Gastroesophageal sphincter (tissue), 4 donors: ENCODE data around the gene RREB1. TPM values are rescaled to one million over a fixed set of nuclear protein-coding genes. Genes with fewer than 3 reads are reported as not detected.
"Not testable (repeated sequence)": the region's sequence is repeated elsewhere in the genome, so short reads cannot be mapped to it uniquely, and the experiment has no call there.

Source experiments
- ATAC-seq: fragments of 150-250 bp; one replicate; pipeline ENCODE4 v1.9.1; 2016; ENCODE audit warnings: mild to moderate bottlenecking, moderate library complexity
- H3K27ac ChIP-seq, 4 donors: fragments of 200-600 bp; sonication (generic) in 3 of 4; 1 replicate in 3 of 4; 2 replicates in 1 of 4; pipeline ENCODE4 v1.5.1; 2016 to 2019
- H3K27me3 ChIP-seq: fragments of 200-600 bp; sonication (generic); one replicate; pipeline ENCODE4 v1.5.1; 2019
- H3K36me3 ChIP-seq, 2 donors: fragments of 200-600 bp; sonication (generic); one replicate each; pipeline ENCODE4 v1.5.1; 2019; ENCODE audit warnings: control low read depth in 1 of 2
- H3K4me1 ChIP-seq, 3 donors: fragments of 200-600 bp; sonication (generic); 1 replicate in 2 of 3; 2 replicates in 1 of 3; pipeline ENCODE4 v1.5.1; 2016 to 2019; ENCODE audit warnings: control low read depth in 2 of 3
- H3K4me3 ChIP-seq, 2 donors: fragments of 200-600 bp; sonication (generic); one replicate each; pipeline ENCODE4 v1.5.1; 2019; ENCODE audit warnings: mild to moderate bottlenecking in 1 of 2, moderate library complexity in 1 of 2
- H3K9me3 ChIP-seq, 3 donors: fragments of 200-600 bp; sonication (generic); one replicate each; pipeline ENCODE4 v1.5.1; 2017 to 2019; ENCODE audit warnings: control low read depth in 2 of 3
- CTCF ChIP-seq, 4 experiments: fragments of 200-600 bp in 2 of 4; fragments of 450-650 bp in 2 of 4; sonication (generic) in 1 of 4; IDR thresholded peaks; one replicate each; pipeline ENCODE4 v1.5.1; 2017 to 2019; ENCODE audit warnings: antibody characterized with exemption in 4 of 4, mild to moderate bottlenecking in 2 of 4, moderate library complexity in 2 of 4
- EP300 ChIP-seq: sonication (generic); formaldehyde crosslinking; IDR thresholded peaks from one replicate; pipeline ENCODE4 v1.6.1; 2017; ENCODE audit warnings: antibody characterized with exemption, mild to moderate bottlenecking
- POLR2A ChIP-seq, 2 donors: fragments of 450-650 bp; IDR thresholded peaks; one replicate each; pipeline ENCODE4 v1.6.1; 2017; ENCODE audit warnings: antibody characterized with exemption in 2 of 2, mild to moderate bottlenecking in 2 of 2, moderate library complexity in 1 of 2
- POLR2AphosphoS5 ChIP-seq: sonication (generic); formaldehyde crosslinking; IDR thresholded peaks from one replicate; pipeline ENCODE4 v1.6.1; 2017; ENCODE audit warnings: antibody characterized with exemption
- WGBS, 2 donors: methylation state at CpG; one replicate each; pipeline ENCODE4 v1.1.5; 2018; ENCODE audit warnings: low coverage in 1 of 2; 5-methylcytosine and 5-hydroxymethylcytosine counted together
- total RNA-seq, 4 donors: library from RNA; depleted of rRNA; stranded (reverse); fragments of >200 nt; gene quantifications; one replicate each; pipeline ENCODE4 v1.1.0, GENCODE V29; 2016

Gene RREB1
- total RNA-seq, 4 donors from 2014 or later, result 20.3 to 40.8 (median 28.1) TPM

GRCh38 chr6:7154341-7155139 lies 46.8 kb downstream of the RREB1 start:
- Histone ChIP-seq H3K4me3 (no peak overlapping the region), H3K36me3 (no peaks in the 10 kb centered on the region), H3K27ac (no peak overlapping the region), H3K4me1 (peaks cover 6 to 88% (median 46%) of the 10 kb centered on the region in 3 donors), H3K9me3 (no peaks in the 10 kb centered on the region), H3K27me3 (no peaks in the 10 kb centered on the region)
- no peak for TF ChIP-seq CTCF (IDR thresholded peaks at IDR 0.05)
- no peak for TF ChIP-seq POLR2A (IDR thresholded peaks at IDR 0.05)
- TF ChIP-seq EP300, result no peak
- no peak for TF ChIP-seq POLR2AphosphoS5
- ATAC-seq, result no peak
- 71 to 77% methylated on average over 10 to 11 of the region's 13 CpGs for WGBS, 2 donors

GRCh38 chr6:7155871-7156579 lies 48.3 kb downstream of the RREB1 start:
- no peak for TF ChIP-seq CTCF (IDR thresholded peaks at IDR 0.05)
- TF ChIP-seq POLR2A (IDR thresholded peaks at IDR 0.05), result no peak
- TF ChIP-seq EP300, result no peak
- no peak for TF ChIP-seq POLR2AphosphoS5
- 28 to 39% methylated on average over 7 of the region's 7 CpGs for WGBS, 2 donors
- no peak for ATAC-seq

GRCh38 chr6:7156643-7157278 lies 49.0 kb downstream of the RREB1 start:
- Histone ChIP-seq H3K9me3 (no peaks in the 10 kb centered on the region), H3K27me3 (no peaks in the 10 kb centered on the region), H3K27ac (peak overlapping the region in 3 of 4 donors; percentile 38 to 66 (median 56)), H3K4me1 (peaks cover 6 to 95% (median 39%) of the 10 kb centered on the region in 3 donors), H3K4me3 (no peak overlapping the region), H3K36me3 (no peaks in the 10 kb centered on the region)
- 64 to 65% methylated on average over 8 to 9 of the region's 11 CpGs for WGBS, 2 donors
- no peak for TF ChIP-seq POLR2A (IDR thresholded peaks at IDR 0.05)
- no peak for TF ChIP-seq CTCF (IDR thresholded peaks at IDR 0.05)
- no peak for TF ChIP-seq EP300
- no peak for TF ChIP-seq POLR2AphosphoS5
- peak; percentile 16 for ATAC-seq

More at GRCh38 chr6:7155871-7156579, 48.3 kb downstream of the RREB1 start:
- Histone ChIP-seq H3K9me3 (no peaks in the 10 kb centered on the region), H3K27me3 (no peaks in the 10 kb centered on the region), H3K4me1 (peaks cover 6 to 95% (median 42%) of the 10 kb centered on the region in 3 donors), H3K27ac (peak overlapping the region in 3 of 4 donors; percentile 38 to 66 (median 39)), H3K4me3 (no peak overlapping the region), H3K36me3 (no peaks in the 10 kb centered on the region)

GRCh38 chr6:7157307-7157706 lies 49.5 kb downstream of the RREB1 start:
- not testable (repeated sequence) for H3K4me3 ChIP-seq, H3K36me3 ChIP-seq, ATAC-seq, H3K9me3 ChIP-seq, H3K27me3 ChIP-seq
- peak overlapping the region in 2 of 4 donors; percentile 38 to 66 for H3K27ac ChIP-seq
- 96% methylated on average over 5 of the region's 7 CpGs for WGBS, 2 donors
- peaks cover 6 to 95% (median 36%) of the 10 kb centered on the region in 3 donors for H3K4me1 ChIP-seq
